GM12872 (cell line): ENCODE data around the gene VPS37D.

Experiments used
- TF ChIP-seq, protein P1 (sequence below): IDR thresholded peaks from 3 replicates; pipeline ENCODE4 v1.5.1; 2011; ENCODE audit warnings: low read depth, mild to moderate bottlenecking, low read length, moderate library complexity; ENCODE audit not compliant: insufficient read depth

VPS37D gene

DNA sequence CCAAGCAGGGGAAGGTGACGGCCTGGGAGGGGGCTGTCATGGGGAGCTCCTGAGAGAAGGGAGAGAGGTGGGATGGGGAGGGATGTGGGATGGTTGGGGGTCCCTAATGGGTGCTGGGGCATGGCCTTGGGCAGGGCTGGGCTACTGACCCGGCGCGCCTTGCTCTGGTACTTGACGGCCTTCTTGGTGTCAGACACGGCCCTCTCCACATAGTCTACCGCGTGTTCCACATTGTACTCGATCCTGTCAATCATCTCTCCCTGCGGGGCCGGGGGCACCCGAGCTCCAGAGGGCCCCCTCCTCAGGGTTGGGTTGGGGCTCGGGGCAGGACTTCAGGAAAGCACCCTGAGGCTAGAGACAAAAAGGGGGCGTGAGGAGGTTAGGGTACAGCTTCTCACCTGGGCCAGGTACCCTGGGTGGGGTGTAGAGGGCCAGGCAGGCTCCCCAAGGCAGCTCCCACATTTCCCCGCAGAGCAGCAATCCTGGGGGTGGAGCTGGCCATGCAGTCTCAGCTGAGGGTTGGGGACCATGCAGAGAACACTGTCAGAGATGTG is 33.0 kb downstream of the VPS37D start:
- TF ChIP-seq, protein P1, sequence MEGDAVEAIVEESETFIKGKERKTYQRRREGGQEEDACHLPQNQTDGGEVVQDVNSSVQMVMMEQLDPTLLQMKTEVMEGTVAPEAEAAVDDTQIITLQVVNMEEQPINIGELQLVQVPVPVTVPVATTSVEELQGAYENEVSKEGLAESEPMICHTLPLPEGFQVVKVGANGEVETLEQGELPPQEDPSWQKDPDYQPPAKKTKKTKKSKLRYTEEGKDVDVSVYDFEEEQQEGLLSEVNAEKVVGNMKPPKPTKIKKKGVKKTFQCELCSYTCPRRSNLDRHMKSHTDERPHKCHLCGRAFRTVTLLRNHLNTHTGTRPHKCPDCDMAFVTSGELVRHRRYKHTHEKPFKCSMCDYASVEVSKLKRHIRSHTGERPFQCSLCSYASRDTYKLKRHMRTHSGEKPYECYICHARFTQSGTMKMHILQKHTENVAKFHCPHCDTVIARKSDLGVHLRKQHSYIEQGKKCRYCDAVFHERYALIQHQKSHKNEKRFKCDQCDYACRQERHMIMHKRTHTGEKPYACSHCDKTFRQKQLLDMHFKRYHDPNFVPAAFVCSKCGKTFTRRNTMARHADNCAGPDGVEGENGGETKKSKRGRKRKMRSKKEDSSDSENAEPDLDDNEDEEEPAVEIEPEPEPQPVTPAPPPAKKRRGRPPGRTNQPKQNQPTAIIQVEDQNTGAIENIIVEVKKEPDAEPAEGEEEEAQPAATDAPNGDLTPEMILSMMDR, result no peak

DNA sequence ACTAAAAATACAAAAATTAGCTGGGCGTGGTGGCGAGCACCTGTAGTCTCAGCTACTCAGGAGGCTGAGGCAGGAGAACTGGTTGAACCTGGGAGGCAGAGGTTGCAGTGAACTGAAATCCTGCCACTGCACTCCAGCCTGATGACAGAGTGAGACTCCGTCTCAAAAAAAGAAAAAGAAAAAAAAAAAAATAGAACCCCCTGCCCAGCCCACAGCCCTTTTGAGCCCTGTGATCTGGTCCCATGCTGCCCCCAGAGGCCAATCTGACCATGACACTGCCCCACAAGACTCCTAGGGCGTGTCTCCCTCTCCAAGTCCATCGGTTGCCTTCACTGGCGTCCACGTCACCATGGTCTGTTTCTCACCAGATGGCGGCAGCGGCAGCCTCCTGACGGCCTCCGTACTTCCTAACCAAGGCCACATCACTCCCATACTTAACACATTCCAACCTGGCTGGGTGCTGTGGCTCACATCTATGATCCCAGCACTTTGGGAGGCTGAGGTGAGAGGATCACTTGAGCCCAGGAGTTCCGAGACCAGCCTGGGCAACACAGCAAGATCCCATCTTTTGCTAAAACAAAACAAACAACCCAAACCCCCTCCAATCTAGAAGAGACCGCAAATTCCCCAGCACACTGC is 33.8 kb downstream of the VPS37D start:
- TF ChIP-seq, protein P1, result peak; percentile 72

DNA sequence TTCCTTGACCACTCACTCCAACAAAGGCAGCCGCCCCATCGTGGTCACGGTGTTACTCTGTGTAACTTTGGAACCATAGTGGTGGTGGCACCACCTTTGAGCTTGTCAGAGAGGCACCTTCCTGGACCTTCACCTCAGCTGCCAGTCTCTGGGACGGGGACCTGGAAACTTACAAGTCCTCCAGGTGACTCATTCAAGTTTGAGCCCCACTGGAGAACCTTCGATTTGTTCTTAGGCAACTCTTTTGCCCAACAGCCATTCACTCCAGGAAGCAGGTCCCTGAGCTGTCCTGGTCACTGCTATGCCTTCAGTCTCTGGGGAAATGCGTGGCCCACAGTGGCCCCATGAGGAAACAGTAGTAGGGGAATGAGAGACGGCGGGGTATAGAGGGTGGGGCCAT is 34.6 kb downstream of the VPS37D start:
- TF ChIP-seq, protein P1, result no peak

DNA sequence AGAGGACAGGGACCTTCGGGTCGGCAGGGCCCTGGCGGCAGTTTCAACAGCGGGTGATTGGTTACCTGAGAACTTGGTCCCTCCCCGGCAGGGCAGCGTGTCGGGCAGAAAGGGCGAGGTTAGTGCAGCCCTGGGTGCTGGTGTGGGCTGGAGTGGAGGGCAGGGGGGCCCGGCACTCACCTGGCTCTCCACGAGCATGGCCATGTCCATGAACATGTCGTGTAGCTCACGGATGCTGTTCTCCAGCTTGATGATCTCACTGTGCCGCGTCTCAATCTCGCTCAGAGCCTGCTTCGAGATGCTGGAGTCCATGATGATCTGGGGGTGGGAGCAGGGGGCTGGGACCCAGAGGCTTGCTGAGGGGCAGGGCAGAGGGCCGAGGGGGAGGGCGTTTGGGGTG is 35.0 kb downstream of the VPS37D start:
- TF ChIP-seq, protein P1, result no peak

DNA sequence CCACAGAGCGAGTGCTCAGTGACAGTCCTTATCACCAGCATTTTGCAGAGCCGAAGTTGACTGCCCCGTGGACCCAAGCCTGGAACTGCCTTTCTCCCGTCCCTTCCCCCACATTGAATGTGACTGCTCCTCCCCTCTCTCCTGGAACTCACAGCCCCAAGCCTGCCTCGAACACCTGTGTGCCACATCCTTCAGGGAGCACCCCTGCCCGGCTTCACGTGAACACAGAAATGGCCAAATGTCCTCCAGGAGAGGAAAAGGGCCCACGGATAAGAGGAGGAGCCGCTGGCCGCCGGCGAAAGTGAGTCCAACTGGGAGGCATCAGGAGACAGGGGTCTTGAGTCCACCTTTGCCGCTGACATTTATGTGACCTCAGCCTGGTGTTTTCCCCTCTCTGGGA is 35.6 kb downstream of the VPS37D start:
- TF ChIP-seq, protein P1, result no peak

DNA sequence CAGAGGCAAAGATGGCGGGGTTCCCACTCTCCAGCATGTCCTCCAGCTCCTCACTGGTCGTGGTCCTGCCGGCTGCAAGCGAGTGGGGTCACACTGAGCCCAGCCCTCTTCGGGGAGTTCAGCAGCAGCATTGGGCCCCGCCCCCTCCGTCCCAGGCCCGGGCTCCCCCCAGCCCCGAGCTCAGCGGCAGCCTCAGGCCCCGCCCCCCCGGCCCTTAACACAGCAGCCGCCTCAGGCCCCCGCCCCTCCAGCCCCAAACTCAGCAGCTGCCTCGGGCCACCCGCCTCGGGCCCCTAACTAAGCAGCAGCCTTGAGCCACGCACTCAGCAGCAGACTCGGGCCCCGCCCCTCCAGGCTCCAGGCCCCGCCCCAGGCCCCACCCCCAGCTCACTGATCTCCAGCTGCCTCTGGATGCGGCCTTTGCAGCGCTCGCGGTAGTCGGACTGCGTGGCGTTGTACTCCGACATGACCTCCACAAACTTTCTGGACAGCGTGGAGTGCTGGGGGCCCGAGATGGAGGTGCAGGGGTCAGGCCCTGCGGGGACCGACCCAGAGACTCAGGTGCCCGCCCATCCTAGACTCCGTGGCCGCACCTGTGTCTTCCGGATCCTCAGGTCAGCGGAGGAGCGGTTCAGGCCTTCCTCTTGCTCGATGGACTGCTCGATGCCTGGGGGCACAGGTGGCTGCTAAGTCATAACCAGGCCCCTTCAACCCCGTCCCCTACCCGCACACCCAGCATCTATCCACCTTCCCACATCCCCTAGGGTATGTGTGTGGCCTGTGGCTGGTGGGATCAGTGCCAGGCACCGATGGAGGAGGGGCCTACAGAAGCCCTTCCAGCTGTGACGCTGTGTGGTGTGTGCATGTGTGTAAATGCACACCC is 36.4 kb downstream of the VPS37D start:
- TF ChIP-seq, protein P1, result no peak
